Sigmoid colon (tissue), 4 donors: ENCODE data around the gene MYOD1.

Source experiments
- CTCF ChIP-seq, 4 experiments: fragments of 450-650 bp in 3 of 4; fragments of 200-600 bp in 1 of 4; IDR thresholded peaks; one replicate each; pipeline ENCODE4 v1.5.1; 2016 to 2019; ENCODE audit warnings: antibody characterized with exemption in 4 of 4, mild to moderate bottlenecking in 3 of 4, moderate library complexity in 2 of 4
- EP300 ChIP-seq, 4 donors: sonication (generic); formaldehyde crosslinking; IDR thresholded peaks; one replicate each; pipeline ENCODE4 v1.6.1; 2017; ENCODE audit warnings: antibody characterized with exemption in 4 of 4
- POLR2A ChIP-seq, 2 donors: fragments of 450-650 bp; IDR thresholded peaks; one replicate each; pipeline ENCODE4 v1.6.1; 2016; ENCODE audit warnings: antibody characterized with exemption in 2 of 2, mild to moderate bottlenecking in 2 of 2, moderate library complexity in 2 of 2

GRCh38 chr11:17721242-17721999 is 2.0 kb downstream of the MYOD1 start:
- TF ChIP-seq CTCF (IDR thresholded peaks at IDR 0.05) (no peak), POLR2A (IDR thresholded peaks at IDR 0.05) (no peak), EP300 (IDR thresholded peaks at IDR 0.05) (no peak)
